Neural cell (in vitro differentiated cells): ENCODE results near the gene ASCL2. TPM values are rescaled to one million over a fixed set of nuclear protein-coding genes. Genes with fewer than 3 reads are reported as not detected.

ENCODE experiments used
- H2AFZ ChIP-seq: fragments of 200-600, 300-800 bp; sonication (generic), shearing (Covaris generic); 2 replicates; pipeline ENCODE4 v1.6.0; 2014; ENCODE audit warnings: low read depth, mild to moderate bottlenecking, antibody characterized with exemption, low read length, moderate library complexity
- H3F3A ChIP-seq: fragments of 200-600 bp; shearing (Covaris generic); 2 replicates; pipeline ENCODE4 v1.6.1; 2016; ENCODE audit warnings: mild to moderate bottlenecking, moderate library complexity, mixed read lengths, antibody characterized with exemption, low read length; ENCODE audit not compliant: insufficient read depth, poor library complexity, severe bottlenecking
- H3K27ac ChIP-seq: fragments of 200-600, 300-800 bp; sonication (generic), shearing (Covaris generic); 2 replicates; pipeline ENCODE4 v1.5.1; 2014; ENCODE audit warnings: mild to moderate bottlenecking, low read length, moderate library complexity
- H3K27me3 ChIP-seq: fragments of 300-800, 200-600 bp; sonication (generic), shearing (Covaris generic); 2 replicates; pipeline ENCODE4 v1.6.0; 2014; ENCODE audit warnings: mild to moderate bottlenecking, low read depth, low read length, moderate library complexity; ENCODE audit not compliant: insufficient read depth
- H3K36me3 ChIP-seq: fragments of 300-800, 200-600 bp; sonication (generic), shearing (Covaris generic); 2 replicates; pipeline ENCODE4 v1.5.1; 2014; ENCODE audit warnings: mild to moderate bottlenecking, antibody characterized with exemption, low read length, moderate library complexity; ENCODE audit not compliant: insufficient read depth
- H3K4me2 ChIP-seq: fragments of 300-800, 200-600 bp; sonication (generic), shearing (Covaris generic); 2 replicates; pipeline ENCODE4 v1.6.0; 2014; ENCODE audit warnings: mild to moderate bottlenecking, low read length
- H3K4me3 ChIP-seq: fragments of 300-800, 200-600 bp; sonication (generic), shearing (Covaris generic); 2 replicates; pipeline ENCODE4 v1.5.1; 2014; ENCODE audit warnings: mild to moderate bottlenecking, low read length, moderate library complexity
- H3K79me2 ChIP-seq: fragments of 200-600 bp; shearing (Covaris generic); replicated peaks from 2 replicates; pipeline ENCODE4 v1.6.0; 2014; ENCODE audit warnings: mild to moderate bottlenecking, low read length, moderate library complexity; ENCODE audit not compliant: insufficient read depth
- H3K9ac ChIP-seq: fragments of 300-800, 200-600 bp; sonication (generic), shearing (Covaris generic); 2 replicates; pipeline ENCODE4 v1.6.1; 2016; ENCODE audit warnings: mild to moderate bottlenecking, low read length, mixed read lengths
- H3K9me2 ChIP-seq: fragments of 200-600 bp; shearing (Covaris generic); 2 replicates; pipeline ENCODE4 v1.6.1; 2016; ENCODE audit warnings: mild to moderate bottlenecking, low read length, mixed read lengths; ENCODE audit not compliant: insufficient read depth
- H3K9me3 ChIP-seq: fragments of 200-600, 300-800 bp; sonication (generic), shearing (Covaris generic); 2 replicates; pipeline ENCODE4 v1.6.1; 2016; ENCODE audit warnings: mild to moderate bottlenecking, mixed run types, low read length, moderate library complexity, mixed read lengths
- H4K20me1 ChIP-seq: fragments of 200-600 bp; shearing (Covaris generic); 2 replicates; pipeline ENCODE4 v1.6.1; 2016; ENCODE audit warnings: mild to moderate bottlenecking, mixed run types; ENCODE audit not compliant: insufficient read depth
- CTCF ChIP-seq: fragments of 450-650 bp; IDR thresholded peaks from 2 replicates; pipeline ENCODE4 v1.5.1; 2014; ENCODE audit warnings: antibody characterized with exemption, mild to moderate bottlenecking, moderate library complexity; ENCODE audit not compliant: poor library complexity, severe bottlenecking
- EP300 ChIP-seq: fragments of 450-650 bp; conservative IDR thresholded peaks from 2 replicates; pipeline ENCODE4 v1.6.1; 2014; ENCODE audit warnings: antibody characterized with exemption, mild to moderate bottlenecking, moderate library complexity; ENCODE audit not compliant: poor library complexity, severe bottlenecking
- EZH2 ChIP-seq: fragments of 200-600, 300-800 bp; shearing (Covaris generic), sonication (generic); IDR thresholded peaks from 2 replicates; pipeline ENCODE4 v1.6.1; 2014; ENCODE audit warnings: antibody characterized with exemption, low read length, borderline replicate concordance, mild to moderate bottlenecking; ENCODE audit not compliant: insufficient read depth, poor library complexity, severe bottlenecking
- MXI1 ChIP-seq: fragments of 450-650 bp; conservative IDR thresholded peaks from 2 replicates; pipeline ENCODE4 v1.6.1; 2014; ENCODE audit warnings: antibody characterized with exemption, mild to moderate bottlenecking; ENCODE audit not compliant: poor library complexity, severe bottlenecking
- POLR2AphosphoS5 ChIP-seq: IDR thresholded peaks from 2 replicates; pipeline ENCODE4 v1.6.1; 2012
- RAD21 ChIP-seq: fragments of 450-650 bp; conservative IDR thresholded peaks from 2 replicates; pipeline ENCODE4 v1.6.1; 2014; ENCODE audit warnings: antibody characterized with exemption, mild to moderate bottlenecking, moderate library complexity
- REST ChIP-seq: IDR thresholded peaks from 2 replicates; pipeline ENCODE4 v1.6.1; 2012; ENCODE audit warnings: borderline replicate concordance
- SMC3 ChIP-seq: fragments of 450-650 bp; conservative IDR thresholded peaks from 2 replicates; pipeline ENCODE4 v1.6.1; 2014; ENCODE audit warnings: antibody characterized with exemption, mild to moderate bottlenecking, moderate library complexity; ENCODE audit not compliant: poor library complexity
- TAF1 ChIP-seq: IDR thresholded peaks from 2 replicates; pipeline ENCODE4 v1.6.1; 2012; ENCODE audit warnings: low read depth
- polyA plus RNA-seq: library from polyadenylated mRNA; depleted of rRNA; stranded (reverse); fragments of >200 nt; gene quantifications from 2 replicates; pipeline ENCODE4 v1.2.3, GENCODE V29; 2014

Gene ASCL2
- polyA plus RNA-seq, 1 donor from 2014 or later: not detected

DNA sequence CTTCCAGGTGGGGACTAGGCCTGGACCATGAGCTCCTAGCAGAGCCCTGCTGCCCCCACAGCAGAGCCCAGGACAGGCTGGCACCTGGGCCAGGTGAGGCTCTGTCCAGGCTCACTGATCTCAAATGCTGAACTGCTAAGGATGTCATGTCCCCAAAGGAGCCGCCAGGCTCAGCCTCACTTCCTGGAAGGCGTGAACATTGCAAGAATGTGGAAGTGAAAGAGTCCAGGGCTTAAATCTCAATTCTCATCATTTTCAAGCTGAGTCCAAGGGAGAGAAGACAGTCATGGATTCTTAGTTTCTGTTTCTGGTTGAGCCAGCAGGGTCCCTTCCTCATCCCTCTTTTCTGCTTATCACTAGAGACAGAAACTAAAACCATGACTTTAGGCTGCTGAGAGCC, 5.0 kb downstream of the ASCL2 start:
- no peaks in the 10 kb centered on the region for H3K9me2 ChIP-seq
- H4K20me1 ChIP-seq: no peaks in the 10 kb centered on the region
- TF ChIP-seq RAD21 (no peak), EZH2 (no peak), POLR2AphosphoS5 (no peak), CTCF (no peak), REST (no peak), SMC3 (no peak), EP300 (no peak), MXI1 (no peak), TAF1 (no peak)
- H3K4me2 ChIP-seq: no peak overlapping the region
- H3K9me3 ChIP-seq: no peaks in the 10 kb centered on the region
- peaks cover 30% of the 10 kb centered on the region for H3K27me3 ChIP-seq
- no peak overlapping the region for H3K9ac ChIP-seq
- no peaks in the 10 kb centered on the region for H3F3A ChIP-seq
- H3K27ac ChIP-seq: no peak overlapping the region
- H2AFZ ChIP-seq: no peak overlapping the region
- H3K4me3 ChIP-seq: no peak overlapping the region
- H3K79me2 ChIP-seq: no peaks in the 10 kb centered on the region
- H3K36me3 ChIP-seq: no peaks in the 10 kb centered on the region

DNA sequence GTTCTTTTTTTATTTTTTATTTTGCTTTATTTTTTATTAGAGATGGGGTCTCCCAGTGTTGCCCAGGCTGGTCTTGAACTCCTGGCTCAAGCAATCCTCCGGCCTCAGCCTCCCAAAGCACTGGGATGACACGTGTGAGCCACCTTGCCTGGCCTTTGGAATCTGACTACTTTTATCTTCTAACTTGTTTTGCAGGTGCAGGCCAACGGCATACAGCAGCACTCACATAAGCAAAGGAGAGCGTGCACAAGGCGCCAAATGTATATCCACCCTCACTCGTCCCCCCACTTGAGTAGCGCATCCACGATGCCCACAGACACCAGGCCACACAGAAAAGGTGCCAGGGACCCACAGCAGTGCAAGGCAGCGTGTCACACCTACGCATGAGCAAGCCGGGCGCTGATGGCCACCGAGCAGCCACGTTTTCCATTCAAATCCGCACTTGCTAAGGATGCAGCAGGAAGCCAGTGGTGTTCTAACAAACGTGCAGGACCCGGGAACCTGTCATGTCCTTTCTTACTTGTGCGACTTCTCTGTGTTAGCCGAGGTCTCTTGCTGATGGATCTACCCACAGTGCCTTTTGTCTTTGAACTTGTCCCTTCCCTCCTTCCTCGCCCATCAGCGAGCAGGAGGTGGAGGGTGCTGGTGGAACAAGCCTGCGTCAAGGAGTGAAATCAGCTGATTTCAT, 5.9 kb downstream of the ASCL2 start:
- no peak overlapping the region for H3K4me2 ChIP-seq
- H3K4me3 ChIP-seq: no peak overlapping the region
- H3K36me3 ChIP-seq: no peaks in the 10 kb centered on the region
- H3K27ac ChIP-seq: no peak overlapping the region
- TF ChIP-seq EZH2: no peak
- no peak for TF ChIP-seq MXI1
- TF ChIP-seq CTCF: no peak
- no peak for TF ChIP-seq POLR2AphosphoS5
- TF ChIP-seq REST: no peak
- TF ChIP-seq RAD21: no peak
- no peak for TF ChIP-seq SMC3
- no peak for TF ChIP-seq TAF1
- H3K9me2 ChIP-seq: no peaks in the 10 kb centered on the region
- no peaks in the 10 kb centered on the region for H4K20me1 ChIP-seq
- H3K9ac ChIP-seq: no peak overlapping the region
- H2AFZ ChIP-seq: no peak overlapping the region
- peaks cover 24% of the 10 kb centered on the region for H3K27me3 ChIP-seq
- H3K9me3 ChIP-seq: no peaks in the 10 kb centered on the region
- no peaks in the 10 kb centered on the region for H3K79me2 ChIP-seq
- H3F3A ChIP-seq: no peaks in the 10 kb centered on the region
